ENCODE measurements around the gene HELB.

Gene HELB

DNA sequence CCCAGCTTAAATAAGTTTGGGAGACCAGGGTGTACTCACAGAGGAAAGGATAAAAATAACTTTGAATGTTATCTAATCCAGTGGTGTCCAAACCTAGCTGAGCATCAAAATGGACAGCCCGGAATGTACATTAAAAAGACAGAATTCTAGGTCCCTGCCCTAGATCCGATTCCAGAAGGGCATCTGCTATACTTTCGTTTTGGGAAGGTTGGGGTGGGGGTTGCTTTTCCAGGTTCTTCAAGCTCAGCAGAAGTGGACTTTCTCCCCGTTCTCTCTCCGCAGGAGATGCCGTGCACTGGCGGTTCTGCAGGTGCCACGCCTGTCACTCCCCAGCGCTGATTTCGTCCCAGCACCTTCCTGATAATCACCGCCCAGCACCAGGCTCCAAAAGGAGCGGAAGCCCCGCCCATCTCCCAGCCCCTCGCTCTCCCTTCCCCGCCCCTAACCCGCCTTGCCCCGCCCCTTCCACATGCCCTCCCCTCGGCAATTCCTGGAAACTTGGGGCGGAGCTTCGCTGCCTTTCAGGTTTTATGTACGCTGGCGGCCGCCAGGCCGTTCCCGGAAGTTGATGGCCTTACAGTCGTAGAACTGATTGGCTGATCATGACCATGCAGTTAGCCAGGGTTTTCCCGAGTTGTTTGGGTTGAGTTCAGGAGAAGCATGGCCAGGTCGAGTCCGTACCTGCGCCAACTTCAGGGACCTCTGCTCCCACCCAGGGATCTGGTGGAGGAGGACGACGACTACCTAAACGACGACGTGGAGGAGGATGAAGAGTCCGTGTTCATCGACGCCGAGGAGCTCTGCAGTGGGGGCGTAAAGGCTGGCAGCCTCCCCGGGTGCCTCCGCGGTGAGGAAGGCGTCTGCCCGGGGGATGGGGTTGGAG lies at the start of gene HELB:
Gene HELB, plus strand, starts transcription at position 550 of the 883 bp plus-strand sequence. Its CDS starts 111 bp downstream, at position 661.
- peak; percentile 95 for DNase-seq (ENCODE audit: low spot score)

DNA sequence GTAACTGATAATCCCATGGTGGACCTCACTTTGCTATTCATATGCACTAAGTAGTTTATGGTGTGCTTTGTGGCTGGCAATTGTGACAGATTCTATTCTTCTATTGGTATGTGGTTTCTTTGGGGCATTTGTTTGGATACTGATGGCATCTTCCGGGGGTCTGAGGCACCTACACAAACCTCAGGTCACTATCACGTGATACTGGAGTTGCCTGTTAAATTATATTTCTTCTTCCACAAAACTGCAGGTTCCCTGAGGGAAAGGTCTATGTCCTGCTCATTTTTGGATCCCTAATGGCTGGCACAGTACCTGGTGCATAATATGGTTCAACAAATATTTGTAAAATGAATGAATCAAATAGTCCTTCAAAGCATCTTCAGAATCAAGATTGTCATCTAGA lies 49.5 kb upstream of the HELB start:
- no peak for DNase-seq (ENCODE audit: low spot score)

DNA sequence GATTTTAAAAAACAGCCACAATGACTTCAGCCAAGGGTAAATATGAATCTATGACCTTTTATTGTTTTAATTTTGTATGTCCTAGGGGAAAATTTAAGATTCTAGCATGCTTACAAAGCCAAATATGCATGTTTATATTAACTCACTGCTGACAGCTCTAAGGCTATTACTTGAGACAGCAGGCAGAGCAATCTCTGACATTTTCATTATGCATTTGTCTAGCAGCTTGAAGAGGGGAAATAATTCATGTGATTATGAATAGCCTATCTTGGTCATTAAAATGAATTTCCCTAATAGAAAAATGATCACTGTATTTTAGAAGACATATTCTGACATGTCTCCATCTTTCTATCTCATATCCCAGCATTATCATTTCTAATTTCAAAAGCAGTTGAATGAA lies 46.6 kb upstream of the HELB start:
- DNase-seq (ENCODE audit: low spot score), result no peak

DNA sequence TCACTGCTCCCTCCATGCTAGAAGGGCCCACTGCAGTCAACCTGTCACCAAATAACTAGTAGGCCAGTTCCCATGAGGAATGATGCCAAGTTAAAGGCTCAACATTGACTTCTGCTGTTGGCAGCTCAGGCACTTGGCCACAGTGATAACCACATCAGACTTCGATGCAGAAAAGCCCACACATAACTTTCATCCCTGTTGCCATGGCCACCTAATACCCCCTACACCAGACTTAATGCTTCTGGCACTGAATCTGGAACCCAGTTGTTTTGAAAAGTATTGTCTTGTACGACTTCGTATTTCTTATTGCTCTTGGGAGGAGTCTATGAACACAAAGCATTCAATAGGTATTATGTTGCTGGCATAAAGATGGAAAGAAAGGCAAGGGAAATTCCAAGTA lies 44.3 kb upstream of the HELB start:
- no peak for DNase-seq (ENCODE audit: low spot score)

DNA sequence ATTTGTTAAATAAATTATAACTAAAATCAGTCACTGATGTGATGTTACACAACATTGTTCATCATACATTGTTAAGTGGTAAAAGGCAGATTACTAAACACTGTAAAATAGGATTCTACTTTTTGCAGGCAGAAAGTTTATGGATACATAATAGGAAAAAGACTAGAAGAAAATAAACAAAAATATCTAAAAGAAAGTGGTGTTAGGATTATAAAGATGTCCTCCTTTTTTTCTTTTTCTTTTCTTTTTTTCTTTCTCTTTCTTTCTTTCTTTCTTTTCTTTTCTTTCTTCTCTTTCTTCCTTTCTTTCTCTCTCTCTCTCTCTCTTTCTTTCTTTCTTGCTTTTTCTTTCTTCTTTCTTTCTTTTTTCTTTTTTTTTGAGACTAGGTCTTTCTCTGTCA lies 39.6 kb upstream of the HELB start:
- DNase-seq (ENCODE audit: low spot score), result no peak

DNA sequence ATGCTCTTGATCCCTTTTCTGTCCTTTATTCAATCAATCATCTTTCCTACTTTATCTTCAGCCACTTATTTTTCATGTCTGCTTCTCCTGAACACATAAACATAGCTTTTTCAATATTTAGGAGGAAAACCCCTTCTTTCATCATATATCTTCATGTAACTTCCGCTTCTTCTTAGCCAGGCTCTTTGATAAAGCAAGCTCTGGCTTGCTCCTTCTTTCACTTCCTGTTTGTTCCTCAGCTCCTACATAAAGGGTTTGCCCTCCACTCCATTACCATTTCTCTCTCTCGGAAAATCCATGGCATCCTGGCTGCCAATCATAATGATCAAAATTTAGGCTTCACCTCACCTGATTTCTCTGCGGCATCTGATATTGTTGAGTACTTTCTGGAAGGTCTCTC lies 33.7 kb upstream of the HELB start:
- DNase-seq (ENCODE audit: low spot score), result no peak

DNA sequence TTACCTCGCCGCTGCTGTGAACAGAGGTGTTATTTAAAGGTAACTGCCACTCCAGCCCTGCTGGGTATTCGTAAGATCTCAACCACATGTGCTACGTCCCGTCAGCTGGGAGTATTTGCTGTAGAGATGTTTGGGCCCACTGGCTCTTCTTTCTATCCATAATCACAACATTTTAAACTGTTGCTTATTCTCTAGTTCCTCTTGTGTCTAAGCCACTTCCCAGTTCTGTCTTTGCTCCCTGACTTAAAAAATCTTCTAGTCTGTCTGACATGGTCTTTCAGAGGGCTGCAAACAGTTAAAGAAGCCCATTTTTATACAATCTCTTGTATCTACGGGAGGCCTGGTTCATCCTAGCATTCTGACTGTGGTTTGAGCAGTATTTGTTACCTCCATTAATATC lies 33.2 kb upstream of the HELB start:
- DNase-seq (ENCODE audit: low spot score), result no peak

DNA sequence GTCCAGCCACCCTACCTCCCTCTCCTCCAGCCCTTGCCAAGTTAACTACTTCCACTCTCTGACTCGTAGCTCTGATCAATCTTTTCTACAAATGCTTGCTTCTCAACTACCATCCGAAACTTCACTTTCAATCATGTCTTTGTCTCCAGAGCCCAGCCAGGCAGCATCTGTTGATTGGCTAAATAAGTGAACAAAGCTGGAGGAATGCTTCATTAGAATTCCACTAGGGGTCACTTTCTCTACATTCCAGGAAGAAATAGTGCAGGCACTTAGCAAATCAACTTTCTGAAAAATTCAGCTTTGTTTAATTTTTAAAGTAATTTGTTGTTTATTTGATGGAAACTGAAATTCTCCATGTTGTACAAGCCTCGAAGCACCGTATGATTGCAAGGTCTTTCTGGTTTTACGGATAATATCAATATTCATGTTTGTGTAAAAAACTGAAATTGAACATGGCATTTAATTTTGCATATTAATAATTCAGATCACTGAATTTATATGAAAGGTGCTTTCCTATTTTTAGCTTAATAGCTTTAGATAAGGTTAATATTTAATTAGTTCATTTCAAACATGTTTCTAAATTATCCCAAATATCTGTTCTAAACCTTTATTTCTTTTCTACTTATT lies 32.4 kb upstream of the HELB start:
- DNase-seq (ENCODE audit: low spot score), result peak; percentile 48

DNA sequence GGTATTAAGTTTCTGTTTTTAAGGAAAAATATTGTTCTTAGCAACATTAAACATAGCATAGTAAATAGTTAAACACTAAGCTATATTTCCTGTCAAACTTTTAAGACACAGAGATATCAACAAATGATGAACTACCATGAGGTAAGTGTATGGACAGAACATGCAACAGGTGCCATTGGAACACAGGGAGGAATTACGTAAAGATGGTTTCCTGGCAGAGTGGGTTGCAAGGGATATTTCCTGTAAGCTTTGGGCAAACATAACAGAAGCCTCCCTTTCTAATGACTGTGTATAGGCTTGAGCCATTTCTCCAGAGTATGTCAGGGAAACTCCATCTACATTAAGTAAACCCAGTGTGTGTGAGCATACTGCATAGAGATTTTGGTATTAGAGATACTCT lies 31.7 kb upstream of the HELB start:
- no peak for DNase-seq (ENCODE audit: low spot score)

DNA sequence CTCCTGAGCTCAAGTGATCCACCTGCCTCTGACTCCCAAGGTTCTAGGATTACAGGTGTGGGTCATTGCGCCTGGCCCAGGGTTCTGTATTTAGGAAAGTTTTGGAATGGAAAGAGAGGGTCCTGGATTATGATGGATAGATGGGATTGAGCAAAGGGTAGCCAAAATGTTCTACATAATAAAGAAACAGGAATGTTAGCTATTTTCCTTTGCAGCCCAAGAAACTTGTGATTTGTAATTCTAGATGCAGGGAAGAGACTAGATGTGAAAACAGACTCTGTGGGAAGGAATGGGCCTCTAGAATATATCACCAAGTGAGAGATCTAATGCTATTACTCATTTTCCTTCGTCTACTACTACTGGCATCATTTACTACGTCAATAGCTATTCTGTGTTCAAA lies 29.6 kb upstream of the HELB start:
- no peak for DNase-seq (ENCODE audit: low spot score)

DNA sequence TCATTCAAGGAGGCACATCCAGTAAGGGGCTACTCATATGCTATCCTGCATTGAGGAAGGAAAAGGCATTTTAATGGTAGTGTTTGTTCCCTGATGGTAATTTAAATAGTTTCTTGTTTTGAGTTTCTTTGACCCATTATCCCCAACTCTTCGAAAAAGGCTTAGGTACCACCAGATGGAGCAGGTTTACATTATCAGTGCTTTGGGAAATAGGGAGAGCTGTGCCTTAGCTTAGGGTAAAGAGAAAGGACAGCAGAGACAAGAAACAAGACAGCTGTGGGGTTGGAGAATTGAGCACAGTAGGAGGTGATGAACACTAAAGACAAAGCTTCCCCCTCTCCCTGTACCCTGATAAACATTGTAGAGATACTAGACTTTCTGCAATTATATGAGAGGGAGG lies 29.1 kb upstream of the HELB start:
- no peak for DNase-seq (ENCODE audit: low spot score)

DNA sequence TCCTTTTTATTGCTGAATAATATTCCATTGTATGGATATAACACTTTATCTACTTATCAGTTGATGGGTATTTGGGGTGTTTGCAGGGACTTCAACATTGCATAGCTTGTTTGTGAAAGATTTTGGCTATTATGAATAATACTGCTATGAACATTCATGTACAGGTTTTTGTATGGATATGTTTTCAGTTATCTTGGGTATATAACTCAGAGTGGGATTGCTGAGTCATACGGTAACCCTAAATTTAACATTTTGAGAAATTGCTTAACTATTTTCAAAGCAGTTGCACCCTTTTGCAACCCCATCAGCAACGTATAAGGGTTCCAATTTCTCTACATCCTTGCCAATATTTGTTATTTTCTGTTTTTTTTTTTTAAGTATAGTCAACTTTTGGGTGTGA lies 27.3 kb upstream of the HELB start:
- no peak for DNase-seq (ENCODE audit: low spot score)

DNA sequence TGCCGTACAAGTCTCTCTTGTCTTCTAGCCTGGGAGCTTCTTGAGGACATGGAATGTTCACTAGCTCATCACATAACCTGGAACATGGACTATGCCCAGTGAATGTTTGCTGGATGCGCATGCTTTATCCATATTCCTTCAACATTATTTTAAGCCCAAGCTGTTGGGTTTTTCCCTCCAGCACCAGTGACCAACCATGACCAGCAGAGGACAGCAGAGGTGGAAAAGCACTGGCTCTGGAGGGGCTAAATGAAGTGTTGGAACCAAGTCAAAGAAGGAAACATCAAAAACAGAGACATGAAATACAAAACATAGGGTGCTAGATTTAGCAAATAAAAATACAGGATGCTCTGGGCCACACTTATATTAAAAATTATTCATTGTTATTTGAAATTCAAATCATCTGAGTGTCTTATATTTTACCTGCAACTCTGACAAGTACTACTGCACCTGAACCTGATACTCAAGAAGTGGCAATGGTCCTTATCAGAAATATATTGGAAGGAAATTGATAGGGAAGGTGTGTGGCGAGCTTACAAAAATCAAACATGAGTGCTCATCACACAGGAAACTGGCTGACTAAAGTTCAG lies 23.1 kb upstream of the HELB start:
- DNase-seq (ENCODE audit: low spot score), result no peak

DNA sequence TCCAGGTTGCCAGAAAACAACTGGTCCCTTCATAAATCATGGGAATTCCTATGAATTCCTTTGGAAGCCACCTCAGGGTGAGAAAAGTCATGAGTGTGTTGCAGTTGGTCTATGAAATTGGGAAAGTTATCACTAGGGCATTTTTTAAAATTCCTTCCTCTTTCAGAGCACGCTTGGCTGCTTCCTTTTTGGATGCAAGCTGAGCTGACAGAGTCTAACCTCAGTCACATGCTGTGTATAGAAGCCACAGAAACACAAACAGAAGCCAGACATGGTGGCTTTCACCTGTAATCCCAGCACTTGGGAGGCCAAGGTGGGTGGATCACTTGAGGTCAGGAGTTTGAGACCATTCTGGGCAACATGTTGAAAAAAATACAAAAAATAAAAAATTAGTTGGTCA lies 21.7 kb upstream of the HELB start:
- no peak for DNase-seq (ENCODE audit: low spot score)

DNA sequence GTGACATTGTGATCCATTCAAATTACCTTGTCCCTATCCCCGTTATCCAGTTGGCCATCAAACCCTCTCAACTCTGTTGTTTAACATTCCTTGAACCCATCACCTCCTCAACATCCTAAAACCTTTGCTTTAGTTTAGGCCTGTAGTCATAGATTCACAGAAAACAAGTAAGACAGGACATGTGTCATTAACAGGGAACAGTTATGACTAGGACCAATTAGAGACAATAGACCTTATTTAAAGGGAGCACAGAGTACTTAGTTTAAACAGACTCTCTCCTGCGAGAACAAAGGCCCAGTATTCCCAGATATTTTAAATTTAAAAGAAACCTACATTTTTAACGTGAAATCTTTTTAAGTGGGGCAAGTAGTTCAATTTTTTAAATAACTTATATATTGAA lies 20.0 kb upstream of the HELB start:
- no peak for DNase-seq (ENCODE audit: low spot score)

DNA sequence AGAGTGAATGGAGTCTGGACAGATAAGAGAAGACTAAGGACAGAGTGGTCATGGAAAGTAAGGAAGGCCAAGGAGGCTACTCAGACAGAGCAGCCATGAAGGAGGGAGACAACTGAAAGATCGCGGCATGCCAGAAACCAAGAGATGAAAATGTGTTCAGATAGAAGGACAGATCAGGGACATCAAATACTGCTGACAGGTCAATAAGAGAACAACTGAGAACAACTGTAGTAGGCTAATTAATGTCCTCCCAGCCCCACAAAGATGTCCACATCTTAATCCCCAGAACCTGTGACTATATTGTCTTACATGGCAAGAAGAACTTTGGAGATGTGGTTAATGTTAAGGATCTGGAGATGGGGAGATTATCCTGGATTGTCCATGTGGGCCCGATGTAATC lies 15.0 kb upstream of the HELB start:
- no peak for DNase-seq (ENCODE audit: low spot score)

DNA sequence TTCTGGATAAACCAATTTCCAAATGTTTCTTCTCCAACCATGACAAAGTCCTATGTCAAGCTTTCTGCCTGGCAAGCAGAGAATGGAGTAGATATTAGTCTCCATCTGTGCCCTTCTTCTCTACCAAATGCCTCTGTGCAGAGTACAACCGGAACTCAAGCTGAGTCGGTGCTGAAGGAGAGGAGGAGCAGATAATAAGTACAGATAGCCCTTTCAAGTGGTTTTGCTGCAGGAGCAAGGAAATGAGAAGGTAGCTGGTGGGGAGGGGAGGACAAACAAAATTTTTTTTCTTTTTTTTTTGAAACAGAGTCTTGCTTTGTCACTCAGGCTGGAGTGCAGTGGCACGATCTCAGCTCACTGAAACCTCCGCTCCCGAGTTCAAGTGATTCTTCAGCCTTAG lies 14.2 kb upstream of the HELB start:
- DNase-seq (ENCODE audit: low spot score), result no peak

DNA sequence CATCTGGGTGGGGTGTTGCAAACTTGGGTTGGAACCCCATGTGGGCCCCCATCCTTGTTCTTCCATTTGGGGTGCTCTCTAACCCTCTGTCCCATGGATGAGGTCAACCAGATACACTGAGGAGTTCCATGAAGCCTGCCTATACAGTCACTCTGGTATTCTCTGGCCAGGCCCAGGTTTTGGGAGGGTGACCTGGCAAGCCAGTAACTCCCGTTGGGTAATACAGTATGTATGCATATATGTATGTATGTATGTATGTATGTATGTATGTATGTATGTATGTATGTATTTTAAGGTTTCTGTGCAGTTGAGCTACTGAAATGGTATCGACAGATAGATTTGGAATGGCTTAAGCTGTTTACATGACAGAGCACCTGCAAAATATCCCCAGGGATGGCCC lies 12.8 kb upstream of the HELB start:
- no peak for DNase-seq (ENCODE audit: low spot score)

DNA sequence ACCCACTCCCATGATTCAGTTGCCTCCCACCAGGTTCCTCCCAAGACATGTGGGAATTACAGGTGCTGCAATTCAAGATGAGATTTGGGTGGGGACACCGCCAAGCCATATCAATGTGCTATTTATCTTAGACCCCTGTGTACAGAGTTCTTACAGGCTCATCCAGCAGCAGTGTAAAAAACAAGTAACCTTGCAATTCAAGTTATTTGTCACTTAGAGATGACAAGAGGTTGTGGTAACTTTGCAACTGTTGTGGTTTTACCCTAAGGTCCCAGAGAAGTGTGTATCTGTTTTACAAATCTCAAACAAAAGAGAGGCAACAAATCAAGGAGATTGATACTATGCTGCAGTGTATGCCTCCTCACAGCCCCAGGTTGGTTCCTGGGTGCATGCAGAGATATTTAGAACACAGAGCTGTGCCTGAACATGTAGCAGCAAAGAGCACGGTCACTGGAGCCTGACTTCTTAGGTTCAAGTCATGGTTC lies 11.5 kb upstream of the HELB start:
- no peak for DNase-seq (ENCODE audit: low spot score)

DNA sequence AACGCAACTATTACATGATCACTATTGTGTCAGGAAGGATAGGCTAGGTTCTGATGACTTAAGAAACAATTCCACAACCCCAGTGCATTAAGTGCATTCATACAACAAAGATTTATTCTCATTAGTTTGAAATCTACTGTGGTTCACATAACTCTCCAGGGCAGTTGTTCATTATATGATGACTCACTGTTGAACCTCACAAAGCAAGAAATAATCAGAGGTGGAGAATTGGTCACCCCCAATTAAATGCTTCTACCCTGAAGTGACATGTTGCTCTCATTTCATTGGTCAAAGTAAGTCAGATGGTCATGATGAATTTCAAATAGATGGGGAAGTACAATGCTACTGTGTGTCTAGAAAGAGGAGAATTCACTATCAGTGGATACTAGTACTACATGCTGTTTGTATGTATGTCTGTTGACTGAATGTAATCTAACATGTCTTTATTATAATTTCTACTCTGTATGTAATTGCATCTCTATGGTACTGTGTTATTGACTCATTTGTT lies 6.1 kb upstream of the HELB start:
- no peak for DNase-seq (ENCODE audit: low spot score)

DNA sequence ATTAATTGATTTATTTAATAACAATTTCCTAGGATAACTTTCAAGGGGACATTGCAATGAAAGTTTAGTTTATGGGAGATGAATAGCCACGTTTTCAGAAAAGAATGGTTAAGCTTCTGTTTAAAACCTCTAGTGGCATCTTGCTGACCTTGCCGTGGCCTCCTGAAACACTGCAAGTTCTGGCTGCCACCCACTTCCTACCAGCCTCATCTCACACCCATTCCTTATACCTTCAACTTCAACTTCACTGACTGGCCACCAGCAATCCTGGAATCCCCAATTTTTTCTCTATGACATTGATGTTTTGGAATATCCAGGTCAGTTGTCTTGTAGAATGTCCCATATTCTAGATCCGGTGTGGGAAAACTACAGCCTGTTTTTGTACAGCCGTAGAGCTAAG lies 5.2 kb upstream of the HELB start:
- DNase-seq (ENCODE audit: low spot score), result no peak

DNA sequence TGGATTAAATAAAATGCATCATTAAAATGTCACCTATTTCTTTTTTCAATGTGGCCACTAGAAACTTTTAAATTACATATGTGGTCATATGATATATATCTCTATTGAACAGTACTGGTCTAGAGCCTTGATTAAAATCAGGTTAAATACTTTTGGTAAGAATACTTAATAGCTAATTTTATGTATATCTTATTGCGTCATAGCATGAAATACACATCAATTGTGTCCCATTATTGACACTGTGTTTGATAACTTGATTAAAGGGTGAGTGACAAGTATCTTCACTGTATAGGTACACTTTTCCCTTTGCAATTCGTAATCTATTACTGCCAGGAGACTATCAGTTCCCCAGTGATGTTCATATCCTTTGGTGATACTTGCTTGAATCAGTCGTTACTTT lies 4.4 kb upstream of the HELB start:
- no peak for DNase-seq (ENCODE audit: low spot score)

DNA sequence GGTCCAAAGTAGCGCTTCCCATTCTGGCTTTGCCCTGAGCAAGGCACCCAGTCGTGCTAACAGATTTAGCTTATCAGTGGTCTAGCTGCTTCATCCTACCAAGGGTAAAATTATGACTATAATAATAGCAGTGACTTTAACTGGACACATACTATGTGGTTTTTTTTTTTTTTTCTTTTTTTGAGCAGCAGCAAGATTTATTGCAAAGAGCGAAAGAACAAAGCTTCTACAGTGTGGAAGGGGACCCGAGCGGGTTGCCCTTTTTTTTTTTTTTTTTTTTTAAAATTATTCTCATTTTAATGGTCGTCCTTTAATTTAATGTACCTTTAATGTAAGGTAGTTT lies 505 bp downstream of the HELB start:
- no peak for DNase-seq (ENCODE audit: low spot score)
